CD8-positive, alpha-beta memory T cell (primary cell): ENCODE results near the gene C14orf119. TPM values are rescaled to one million over a fixed set of nuclear protein-coding genes. Genes with fewer than 3 reads are reported as not detected.
"Not testable (repeated sequence)": the region's sequence is repeated elsewhere in the genome, so short reads cannot be mapped to it uniquely, and the experiment has no call there.

ENCODE experiments used
- CTCF ChIA-PET: fragments of 350-600 bp; sonication (Branson Sonifier 250); formaldehyde crosslinking; loops from one replicate; lab custom pipeline; 2021; ENCODE audit warnings: antibody characterized with exemption; lab: Charles Lee
- POLR2A ChIA-PET: fragments of 350-600 bp; sonication (Branson Sonifier 250); formaldehyde crosslinking; loops from one replicate; lab custom pipeline; 2021; ENCODE audit warnings: antibody characterized with exemption; lab: Charles Lee
- DNase-seq, 5 donors: peaks; one replicate each; pipeline versions ENCODE4 v3.0.0 to v3.0.0-alpha.2; 2020 to 2022; ENCODE audit warnings: mixed read lengths in 1 of 5
- H3K27ac ChIP-seq: one replicate; pipeline ENCODE4 v1.7.0; 2013; ENCODE audit warnings: low read depth, mild to moderate bottlenecking, low read length, moderate library complexity
- H3K27me3 ChIP-seq: 2 replicates; pipeline ENCODE4 v1.7.0; 2013; ENCODE audit warnings: low read length, mild to moderate bottlenecking; ENCODE audit not compliant: insufficient read depth, poor library complexity, severe bottlenecking
- H3K36me3 ChIP-seq: 2 replicates; pipeline ENCODE4 v1.7.0; 2013; ENCODE audit warnings: mild to moderate bottlenecking, low read length, moderate library complexity; ENCODE audit not compliant: insufficient read depth
- H3K4me1 ChIP-seq: 2 replicates; pipeline ENCODE4 v1.7.0; 2013; ENCODE audit warnings: mild to moderate bottlenecking, low read length, moderate library complexity; ENCODE audit not compliant: insufficient read depth
- H3K4me3 ChIP-seq: 2 replicates; pipeline ENCODE4 v1.7.0; 2013; ENCODE audit warnings: mild to moderate bottlenecking, low read length
- H3K9me3 ChIP-seq: 2 replicates; pipeline ENCODE4 v1.7.0; 2013; ENCODE audit warnings: mild to moderate bottlenecking, low read length
- H3K27ac Mint-ChIP-seq, 8 donors: one replicate each; pipeline ENCODE4 v1.8.0; 2020 to 2021; ENCODE audit warnings: mixed read lengths in 8 of 8, mild to moderate bottlenecking in 6 of 8, inconsistent platforms in 3 of 8, moderate library complexity in 3 of 8
- H3K27me3 Mint-ChIP-seq, 2 donors: one replicate each; pipeline ENCODE4 v1.8.0; 2020 to 2021; ENCODE audit warnings: mixed read lengths in 2 of 2, mild to moderate bottlenecking in 1 of 2, moderate library complexity in 1 of 2
- H3K36me3 Mint-ChIP-seq, 3 donors: one replicate each; pipeline ENCODE4 v1.8.0; 2020 to 2021; ENCODE audit warnings: mixed read lengths in 3 of 3, inconsistent platforms in 1 of 3, mild to moderate bottlenecking in 1 of 3
- H3K4me1 Mint-ChIP-seq, 3 donors: one replicate each; pipeline ENCODE4 v1.8.0; 2020 to 2021; ENCODE audit warnings: mixed read lengths in 3 of 3, inconsistent platforms in 1 of 3, mild to moderate bottlenecking in 1 of 3
- H3K4me3 Mint-ChIP-seq, 7 donors: one replicate each; pipeline ENCODE4 v1.8.0; 2020 to 2021; ENCODE audit warnings: mixed read lengths in 7 of 7, mild to moderate bottlenecking in 6 of 7, moderate library complexity in 4 of 7, inconsistent platforms in 2 of 7
- H3K9me3 Mint-ChIP-seq, 5 donors: one replicate each; pipeline ENCODE4 v1.8.0; 2020 to 2022; ENCODE audit warnings: mixed read lengths in 5 of 5, mild to moderate bottlenecking in 3 of 5, moderate library complexity in 2 of 5, inconsistent platforms in 1 of 5
- polyA plus RNA-seq: library from polyadenylated mRNA; unstranded; fragments of 300-500 nt; fragmentation: Illumina TruSeq; gene quantifications from one replicate; pipeline ENCODE4 v1.2.3, GENCODE V29; 2021
- total RNA-seq, 2 experiments: library from RNA; stranded (reverse); gene quantifications; one replicate each; pipeline ENCODE4 v1.2.3, GENCODE V29; 2021

C14orf119 gene
- total and polyA plus RNA-seq, 3 experiments from 2014 or later = 52.5 to 112 (median 55.6) TPM

- H3K27me3 ChIP-seq, H3K27me3 Mint-ChIP-seq, H3K4me3 ChIP-seq, H3K9me3 ChIP-seq, H3K4me3 Mint-ChIP-seq, CTCF ChIA-PET, H3K4me1 Mint-ChIP-seq, DNase-seq, H3K4me1 ChIP-seq, H3K36me3 ChIP-seq, H3K9me3 Mint-ChIP-seq, H3K27ac ChIP-seq, POLR2A ChIA-PET, H3K36me3 Mint-ChIP-seq, H3K27ac Mint-ChIP-seq: not testable (repeated sequence)
These were observed 12.9 kb downstream of the C14orf119 start for GRCh38 chr14:23108169-23108568.

- Histone ChIP-seq H3K4me3 (no peak overlapping the region), H3K4me1 (peaks cover 7% of the 10 kb centered on the region), H3K9me3 (no peaks in the 10 kb centered on the region), H3K27me3 (no peaks in the 10 kb centered on the region), H3K36me3 (no peaks in the 10 kb centered on the region), H3K27ac (no peak overlapping the region)
- Mint-ChIP-seq H3K9me3 (no peaks in the 10 kb centered on the region), H3K36me3 (peaks cover 0 to 1% (median 0%) of the 10 kb centered on the region in 3 donors), H3K27me3 (peaks cover 0 to 6% of the 10 kb centered on the region in 2 donors), H3K4me3 (no peak overlapping the region), H3K4me1 (no peaks in the 10 kb centered on the region), H3K27ac (no peak overlapping the region)
- ChIA-PET POLR2A (interaction anchor here (0.5 kb wide), 1 partner anchor 179 kb away, joined by 5 read pairs; no protein-coding TSS in a partner anchor), CTCF (interaction anchor here (0.9 to 2.3 kb wide), 4 partner anchors 11 to 270 kb away, joined by 3 to 10 read pairs (median 4); no protein-coding TSS in a partner anchor)
- DNase-seq = no peak
These were observed 14.5 kb downstream of the C14orf119 start for GRCh38 chr14:23109769-23110168.

- peaks cover 0 to 11% of the 10 kb centered on the region in 2 donors for H3K27me3 Mint-ChIP-seq
- H3K36me3 Mint-ChIP-seq = no peaks in the 10 kb centered on the region
- peaks cover 0 to 4% (median 0%) of the 10 kb centered on the region in 3 donors for H3K4me1 Mint-ChIP-seq
- Histone ChIP-seq H3K27me3 (no peaks in the 10 kb centered on the region), H3K4me1 (peaks cover 12% of the 10 kb centered on the region), H3K4me3 (no peak overlapping the region), H3K9me3 (no peaks in the 10 kb centered on the region), H3K36me3 (no peaks in the 10 kb centered on the region), H3K27ac (no peak overlapping the region)
- DNase-seq = no peak
- no peak overlapping the region for H3K27ac Mint-ChIP-seq
- ChIA-PET POLR2A (no interaction called here), CTCF (interaction anchor here (1.5 to 2.3 kb wide), 4 partner anchors 10 to 269 kb away, joined by 3 to 10 read pairs (median 6); no protein-coding TSS in a partner anchor)
- no peak overlapping the region for H3K4me3 Mint-ChIP-seq
- H3K9me3 Mint-ChIP-seq = no peaks in the 10 kb centered on the region
These were observed 15.5 kb downstream of the C14orf119 start for GRCh38 chr14:23110579-23111365.

- no peak for DNase-seq
- H3K9me3 Mint-ChIP-seq = no peaks in the 10 kb centered on the region
- H3K36me3 Mint-ChIP-seq = no peaks in the 10 kb centered on the region
- ChIA-PET POLR2A (no interaction called here), CTCF (interaction anchor here (1.1 to 2.3 kb wide), 3 partner anchors 8 to 44 kb away, joined by 3 to 9 read pairs (median 6); no protein-coding TSS in a partner anchor)
- no peaks in the 10 kb centered on the region for H3K36me3 ChIP-seq
- no peaks in the 10 kb centered on the region for H3K9me3 ChIP-seq
- peaks cover 0 to 8% (median 0%) of the 10 kb centered on the region in 3 donors for H3K4me1 Mint-ChIP-seq
- H3K4me3 ChIP-seq = no peak overlapping the region
- no peak overlapping the region for H3K27ac Mint-ChIP-seq
- H3K27me3 ChIP-seq = no peaks in the 10 kb centered on the region
- H3K27ac ChIP-seq = no peak overlapping the region
- H3K4me3 Mint-ChIP-seq = no peak overlapping the region
- H3K4me1 ChIP-seq = peaks cover 23% of the 10 kb centered on the region
- H3K27me3 Mint-ChIP-seq = peaks cover 0 to 14% of the 10 kb centered on the region in 2 donors
These were observed 17.3 kb downstream of the C14orf119 start for GRCh38 chr14:23112359-23113178.

GRCh38 chr14:23113431-23114119 is 18.3 kb downstream of the C14orf119 start:
- Mint-ChIP-seq H3K36me3 (no peaks in the 10 kb centered on the region), H3K9me3 (no peaks in the 10 kb centered on the region), H3K4me1 (peaks cover 0 to 15% (median 0%) of the 10 kb centered on the region in 3 donors), H3K27me3 (peaks cover 4 to 14% of the 10 kb centered on the region in 2 donors), H3K27ac (no peak overlapping the region), H3K4me3 (no peak overlapping the region)
- no peak overlapping the region for H3K27ac ChIP-seq
- no peaks in the 10 kb centered on the region for H3K27me3 ChIP-seq
- no peaks in the 10 kb centered on the region for H3K36me3 ChIP-seq
- H3K4me3 ChIP-seq = no peak overlapping the region
- peaks cover 33% of the 10 kb centered on the region for H3K4me1 ChIP-seq
- ChIA-PET CTCF (interaction anchor here (0.6 to 2.3 kb wide), 5 partner anchors 7 to 215 kb away, joined by 3 to 9 read pairs (median 4); no protein-coding TSS in a partner anchor), POLR2A (no interaction called here)
- DNase-seq = no peak
- no peaks in the 10 kb centered on the region for H3K9me3 ChIP-seq

- Mint-ChIP-seq H3K27ac (no peak overlapping the region), H3K9me3 (no peaks in the 10 kb centered on the region), H3K4me3 (no peak overlapping the region), H3K4me1 (peaks cover 2 to 21% (median 3%) of the 10 kb centered on the region in 3 donors), H3K36me3 (no peaks in the 10 kb centered on the region), H3K27me3 (peaks cover 4 to 14% of the 10 kb centered on the region in 2 donors)
- Histone ChIP-seq H3K27me3 (no peaks in the 10 kb centered on the region), H3K9me3 (no peaks in the 10 kb centered on the region), H3K4me3 (no peak overlapping the region), H3K27ac (no peak overlapping the region), H3K4me1 (peaks cover 38% of the 10 kb centered on the region), H3K36me3 (no peaks in the 10 kb centered on the region)
- POLR2A ChIA-PET = no interaction called here
- DNase-seq = no peak
- CTCF ChIA-PET = interaction anchor here (1.1 kb wide), 1 partner anchor 56 kb away, joined by 3 read pairs; no protein-coding TSS in a partner anchor
These were observed 18.8 kb downstream of the C14orf119 start for GRCh38 chr14:23114120-23114458.

- Histone ChIP-seq H3K4me1 (peaks cover 44% of the 10 kb centered on the region), H3K36me3 (no peaks in the 10 kb centered on the region), H3K27ac (no peak overlapping the region), H3K4me3 (no peak overlapping the region), H3K9me3 (no peaks in the 10 kb centered on the region), H3K27me3 (no peaks in the 10 kb centered on the region)
- peaks cover 8 to 26% (median 8%) of the 10 kb centered on the region in 3 donors for H3K4me1 Mint-ChIP-seq
- DNase-seq = no peak
- peaks cover 5 to 14% of the 10 kb centered on the region in 2 donors for H3K27me3 Mint-ChIP-seq
- ChIA-PET POLR2A (no interaction called here), CTCF (no interaction called here)
- no peaks in the 10 kb centered on the region for H3K36me3 Mint-ChIP-seq
- H3K4me3 Mint-ChIP-seq = peak overlapping the region in 1 of 7 donors; percentile 34
- H3K9me3 Mint-ChIP-seq = no peaks in the 10 kb centered on the region
- H3K27ac Mint-ChIP-seq = no peak overlapping the region
These were observed 19.3 kb downstream of the C14orf119 start for GRCh38 chr14:23114669-23115038.
